SK-N-SH (cell line): ENCODE results near the gene DAPK3. TPM values are rescaled to one million over a fixed set of nuclear protein-coding genes. Genes with fewer than 3 reads are reported as not detected.

ENCODE experiments used
- CTCF ChIA-PET: fragments of 300-600, 350-600 bp; formaldehyde crosslinking; extraction: SDS; loops from one replicate; lab custom pipeline; 2021; lab: Yijun Ruan, JAX
- POLR2A ChIA-PET: fragments of 350-600 bp; sonication (Branson Sonifier 250); formaldehyde crosslinking; extraction: SDS; loops from one replicate; lab custom pipeline; 2020; ENCODE audit warnings: antibody characterized with exemption, inconsistent platforms; lab: Yijun Ruan, JAX
- DNase-seq: peaks from one replicate; pipeline ENCODE4 v3.0.0; 2012
- H2AFZ ChIP-seq: fragments of 200-600 bp; sonication (generic); 2 replicates; pipeline ENCODE4 v1.8.1; 2016; ENCODE audit warnings: antibody characterized with exemption, mild to moderate bottlenecking, low read depth
- H3F3A ChIP-seq: fragments of 200-600 bp; sonication (generic); replicated peaks from 2 replicates; pipeline ENCODE3; 2016; ENCODE audit warnings: antibody characterized with exemption, mild to moderate bottlenecking; ENCODE audit not compliant: insufficient read depth
- H3K27ac ChIP-seq, 2 experiments: fragments of 200-500 bp in 1 of 2; fragments of 200-600 bp in 1 of 2; sonication (Bioruptor generic) in 1 of 2; sonication (generic), shearing (Covaris generic) in 1 of 2; 2 replicates each; pipeline versions ENCODE4 v1.5.1 to v1.6.1; 2014 to 2016; ENCODE audit warnings: low read depth in 2 of 2, inconsistent platforms in 1 of 2, low read length in 1 of 2, mild to moderate bottlenecking in 1 of 2, mixed read lengths in 1 of 2
- H3K27me3 ChIP-seq: fragments of 200-600 bp; sonication (generic), shearing (Covaris generic); 2 replicates; pipeline ENCODE4 v1.6.1; 2016; ENCODE audit warnings: mixed run types; ENCODE audit not compliant: insufficient read depth
- H3K36me3 ChIP-seq, 2 experiments: fragments of 200-500 bp in 1 of 2; fragments of 200-600 bp in 1 of 2; sonication (Bioruptor generic) in 1 of 2; sonication (generic) in 1 of 2; replicated peaks in 1 of 2; 2 replicates each; pipeline versions ENCODE3 to v1.5.1; 2014 to 2016; ENCODE audit warnings: low read length in 1 of 2, mild to moderate bottlenecking in 1 of 2; ENCODE audit not compliant: insufficient read depth in 2 of 2, control insufficient read depth in 1 of 2
- H3K4me1 ChIP-seq, 2 experiments: fragments of 200-500 bp in 1 of 2; fragments of 200-600 bp in 1 of 2; sonication (Bioruptor generic) in 1 of 2; sonication (generic), shearing (Covaris generic) in 1 of 2; 2 replicates each; pipeline versions ENCODE4 v1.5.1 to v1.6.1; 2014 to 2016; ENCODE audit warnings: low read depth in 1 of 2, low read length in 1 of 2, mixed run types in 1 of 2; ENCODE audit not compliant: insufficient read depth in 2 of 2, control insufficient read depth in 1 of 2
- H3K4me2 ChIP-seq: fragments of 200-600 bp; sonication (generic), shearing (Covaris generic); 2 replicates; pipeline ENCODE4 v1.6.1; 2017; ENCODE audit warnings: mixed run types
- H3K4me3 ChIP-seq, 2 experiments: fragments of 200-500 bp in 1 of 2; fragments of 200-600 bp in 1 of 2; sonication (Bioruptor generic) in 1 of 2; sonication (generic), shearing (Covaris generic) in 1 of 2; 2 replicates each; pipeline versions ENCODE4 v1.5.1 to v1.8.1; 2014 to 2016; ENCODE audit warnings: low read depth in 2 of 2, inconsistent platforms in 1 of 2, low read length in 1 of 2, mild to moderate bottlenecking in 1 of 2, mixed read lengths in 1 of 2, moderate library complexity in 1 of 2
- H3K79me2 ChIP-seq: fragments of 200-600 bp; sonication (generic); 2 replicates; pipeline ENCODE4 v1.8.1; 2017; ENCODE audit warnings: mild to moderate bottlenecking; ENCODE audit not compliant: insufficient read depth
- H3K9ac ChIP-seq: fragments of 200-600 bp; sonication (generic); 2 replicates; pipeline ENCODE4 v1.6.1; 2017; ENCODE audit warnings: mixed run types
- H3K9me2 ChIP-seq: fragments of 200-600 bp; sonication (generic); 2 replicates; pipeline ENCODE4 v1.6.1; 2017; ENCODE audit warnings: mixed run types
- H3K9me3 ChIP-seq: fragments of 200-600 bp; sonication (generic); 2 replicates; pipeline ENCODE4 v1.6.1; 2017; ENCODE audit warnings: mixed run types, mild to moderate bottlenecking, moderate library complexity
- H4K20me1 ChIP-seq: fragments of 200-600 bp; sonication (generic); 2 replicates; pipeline ENCODE4 v1.6.1; 2017; ENCODE audit warnings: mild to moderate bottlenecking, mixed run types; ENCODE audit not compliant: insufficient read depth
- CHD2 ChIP-seq: fragments of 150-350 bp; IDR thresholded peaks from 2 replicates; pipeline ENCODE4 v1.6.1; 2018; ENCODE audit warnings: low read length; ENCODE audit not compliant: partially characterized antibody
- CTCF ChIP-seq: fragments of 200-600 bp; sonication (generic); IDR thresholded peaks from 2 replicates; pipeline ENCODE4 v1.6.1; 2017; ENCODE audit warnings: antibody characterized with exemption, mild to moderate bottlenecking, moderate library complexity
- EP300 ChIP-seq, 2 experiments: IDR thresholded peaks; 2 replicates each; pipeline versions ENCODE4 v1.4.0 to v1.6.1; 2012; ENCODE audit warnings: borderline replicate concordance in 1 of 2, low read depth in 1 of 2, low read length in 1 of 2
- FOXJ3 ChIP-seq: sonication (generic); formaldehyde crosslinking; IDR thresholded peaks from 2 replicates; pipeline ENCODE4 v1.5.1; 2020; ENCODE audit warnings: mild to moderate bottlenecking, missing genetic modification reagents
- FOXM1 ChIP-seq: IDR thresholded peaks from 2 replicates; pipeline ENCODE4 v1.4.0; 2012; ENCODE audit warnings: low read depth, mild to moderate bottlenecking
- GATA2 ChIP-seq: sonication (generic); formaldehyde crosslinking; IDR thresholded peaks from 2 replicates; pipeline ENCODE4 v1.5.0; 2020; ENCODE audit warnings: mild to moderate bottlenecking, missing genetic modification reagents
- IRF3 ChIP-seq: fragments of 150-350 bp; IDR thresholded peaks from 2 replicates; pipeline ENCODE4 v1.6.1; 2016; ENCODE audit warnings: mild to moderate bottlenecking, low read depth, low read length
- MEF2A ChIP-seq: IDR thresholded peaks from 2 replicates; pipeline ENCODE4 v1.4.0; 2012; ENCODE audit warnings: low read depth, borderline replicate concordance
- MXI1 ChIP-seq: IDR thresholded peaks from 2 replicates; pipeline ENCODE4 v1.6.1; 2012; ENCODE audit warnings: mild to moderate bottlenecking, low read depth, low read length, improper control_type of control experiment
- NFIC ChIP-seq: IDR thresholded peaks from 2 replicates; pipeline ENCODE4 v1.4.0; 2012; ENCODE audit warnings: borderline replicate concordance
- NRF1 ChIP-seq: IDR thresholded peaks from 2 replicates; pipeline ENCODE4 v1.6.1; 2012; ENCODE audit warnings: low read depth, mild to moderate bottlenecking, low read length
- RCOR1 ChIP-seq: fragments of 150-350 bp; IDR thresholded peaks from 2 replicates; pipeline ENCODE4 v1.6.1; 2017; ENCODE audit warnings: antibody characterized with exemption, low read length
- RFX5 ChIP-seq: IDR thresholded peaks from 2 replicates; pipeline ENCODE4 v1.6.1; 2012; ENCODE audit warnings: mild to moderate bottlenecking, improper control_type of control experiment, low read length
- RXRA ChIP-seq: IDR thresholded peaks from 2 replicates; pipeline ENCODE4 v1.4.0; 2012; ENCODE audit warnings: low read depth, mild to moderate bottlenecking, borderline replicate concordance
- SMC3 ChIP-seq: IDR thresholded peaks from 2 replicates; pipeline ENCODE4 v1.6.1; 2012; ENCODE audit warnings: low read depth, low read length, improper control_type of control experiment
- TAF1 ChIP-seq: IDR thresholded peaks from 2 replicates; pipeline ENCODE4 v1.6.1; 2012; ENCODE audit warnings: low read depth, mild to moderate bottlenecking, low read length, moderate library complexity, borderline replicate concordance
- USF1 ChIP-seq: IDR thresholded peaks from 2 replicates; pipeline ENCODE4 v1.4.0; 2012; ENCODE audit warnings: low read depth, borderline replicate concordance
- USF2 ChIP-seq: fragments of 150-350 bp; IDR thresholded peaks from 2 replicates; pipeline ENCODE4 v1.6.1; 2017; ENCODE audit warnings: antibody characterized with exemption, low read length, low read depth, borderline replicate concordance
- WGBS: methylation state at CpG from one replicate; pipeline ENCODE4 v1.1.6; 2017; ENCODE audit warnings: low lambda C conversion rate; 5-methylcytosine and 5-hydroxymethylcytosine counted together
- polyA plus RNA-seq, 3 experiments: library from polyadenylated mRNA; depleted of rRNA; stranded (reverse); fragments of >200 nt; gene quantifications; 2 replicates each; pipeline ENCODE4 v1.2.3, GENCODE V29; 2012

Gene DAPK3
- polyA plus RNA-seq, 1 of the 3 experiments (the other 2 are of a cell fraction), result 142 TPM

GRCh38 chr19:4007836-4008539, 37.1 kb upstream of the DAPK3 start:
- Histone ChIP-seq H3F3A (no peaks in the 10 kb centered on the region), H3K36me3 (peaks cover 0 to 12% of the 10 kb centered on the region in 2 experiments), H3K4me3 (peak overlapping the region; percentile 79 to 86), H4K20me1 (peaks cover 43% of the 10 kb centered on the region), H3K9me3 (no peaks in the 10 kb centered on the region), H3K4me2 (peak overlapping the region; percentile 96), H3K9me2 (no peaks in the 10 kb centered on the region), H3K27ac (peak overlapping the region in 1 of 2 experiments; percentile 48; a peak in 2 of 4 replicates), H3K79me2 (peaks cover 59% of the 10 kb centered on the region), H3K9ac (peak overlapping the region; percentile 76), H2AFZ (no peak overlapping the region), H3K27me3 (no peaks in the 10 kb centered on the region), H3K4me1 (peaks cover 12 to 17% of the 10 kb centered on the region in 2 experiments; a peak in 3 of 4 replicates)
- 0% methylated on average over 4 of the region's 55 CpGs for WGBS
- peak; percentile 63 for DNase-seq
- POLR2A ChIA-PET, result interaction anchor here (0.6 to 2.3 kb wide), 4 partner anchors 9 to 58 kb away, joined by 3 to 11 read pairs (median 4); partner anchors contain the start of genes EEF2 and ZBTB7A
- TF ChIP-seq MXI1 (peak; percentile 28; the same call in 1 of the 2 replicates), RFX5 (no peak)
- CTCF ChIA-PET, result interaction anchor here (0.6 to 5.8 kb wide), 5 partner anchors 20 to 179 kb away, joined by 3 to 38 read pairs (median 4); partner anchors contain the start of gene EEF2

- H3F3A ChIP-seq, result no peaks in the 10 kb centered on the region
- peaks cover 51% of the 10 kb centered on the region for H3K79me2 ChIP-seq
- H3K9me2 ChIP-seq, result no peaks in the 10 kb centered on the region
- peaks cover 0 to 8% of the 10 kb centered on the region in 2 experiments for H3K36me3 ChIP-seq
- H3K9ac ChIP-seq, result peak within 1 kb of the TSS; percentile 76
- 2% methylated on average over 6 of the region's 91 CpGs for WGBS
- peaks cover 12 to 17% of the 10 kb centered on the region in 2 experiments; a peak in 3 of 4 replicates for H3K4me1 ChIP-seq
- peak within 1 kb of the TSS; percentile 56 to 91 for H3K27ac ChIP-seq
- H3K9me3 ChIP-seq, result no peaks in the 10 kb centered on the region
- DNase-seq, result peak; percentile 100
- H3K4me2 ChIP-seq, result peak within 1 kb of the TSS; percentile 96
- peaks cover 35% of the 10 kb centered on the region for H4K20me1 ChIP-seq
- ChIA-PET CTCF (interaction anchor here (0.6 to 5.8 kb wide), 4 partner anchors 19 to 179 kb away, joined by 3 to 38 read pairs (median 6); partner anchors contain the start of gene EEF2), POLR2A (interaction anchor here (0.6 to 2.3 kb wide), 4 partner anchors 8 to 59 kb away, joined by 3 to 11 read pairs (median 4); partner anchors contain the start of genes EEF2 and ZBTB7A)
- H3K27me3 ChIP-seq, result no peaks in the 10 kb centered on the region
- peak within 1 kb of the TSS; percentile 99 for H2AFZ ChIP-seq
- H3K4me3 ChIP-seq, result peak within 1 kb of the TSS; percentile 79 to 86
- TF ChIP-seq RCOR1 (no peak), RXRA (no peak), NRF1 (peak; percentile 94), TAF1 (peak; percentile 95), FOXM1 (no peak), CTCF (no peak), FOXJ3 (CRISPR knock-in tag) (no peak), SMC3 (no peak), NFIC (no peak), EP300 (IDR thresholded peaks at IDR 0.05; ENCODE audit: borderline replicate concordance in 1 of 2, low read depth in 1 of 2, low read length in 1 of 2) (0 out of 4 replicates have a peak, but pooled peaks of 1 of the 2 experiments have one; percentile 9), USF2 (no peak; the same call in 1 of the 2 replicates), GATA2 (no peak), USF1 (peak; percentile 95), RFX5 (no peak), MXI1 (peak; percentile 58), CHD2 (no peak), MEF2A (no peak), IRF3 (no peak)
Measured at GRCh38 chr19:4007021-4007835, 36.3 kb upstream of the DAPK3 start, which contains the start of gene PIAS4. Gene PIAS4, plus strand, starts transcription at chr19:4007736. Its CDS starts 25 bp downstream, at chr19:4007761.
